Fibroblast of lung (primary cell): ENCODE data around the gene AKAP13.

Experiments
- CTCF ChIP-seq, 2 donors: IDR thresholded peaks in 1 of 2; conservative IDR thresholded peaks in 1 of 2; 1 replicate in 1 of 2; 2 replicates in 1 of 2; pipeline ENCODE4 v1.5.1; 2011 to 2012; ENCODE audit warnings: low read length in 2 of 2, control low read depth in 1 of 2, inconsistent platforms in 1 of 2, low read depth in 1 of 2, mild to moderate bottlenecking in 1 of 2
- EZH2 ChIP-seq: IDR thresholded peaks from 2 replicates; pipeline ENCODE4 v1.5.1; 2012; ENCODE audit warnings: low read length, control low read depth, mild to moderate bottlenecking; ENCODE audit errors: missing control alignments

DNA sequence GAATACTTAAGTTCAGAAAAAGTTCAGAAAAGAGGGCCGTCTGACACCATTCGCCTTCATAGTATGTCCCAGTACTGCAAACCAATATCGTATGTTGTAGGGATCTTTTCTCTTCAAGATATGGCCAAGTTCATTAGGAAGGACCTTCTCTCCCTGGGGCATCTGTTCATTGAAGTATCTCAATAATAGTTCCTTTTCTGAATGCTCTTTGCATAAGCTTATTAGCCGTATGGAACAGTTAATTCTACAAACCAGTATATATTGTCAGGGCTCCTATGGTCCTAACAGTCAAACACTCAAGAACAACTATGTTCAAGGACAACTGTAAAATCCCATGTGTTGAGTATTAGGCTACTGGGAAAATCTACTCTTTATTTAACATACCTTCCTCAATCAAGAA, 211.2 kb downstream of the AKAP13 start:
- TF ChIP-seq CTCF (conservative IDR thresholded peaks at IDR 0.05 in 1 of 2, IDR thresholded peaks at IDR 0.05 in 1 of 2; ENCODE audit: low read depth in 1 of 2, low read length in 2 of 2) (no peak), EZH2 (no peak)
